CD4-positive, alpha-beta T cell treated with Interleukin-2 at 100 ng/mL for 4 hours (primary cell): ENCODE results near the gene SAMD4A.
A peak's percentile ranks its signal among the peaks of the same experiment; 100 is the strongest.

Experiments used
- DNase-seq: peaks from one replicate; pipeline ENCODE4 v3.0.0-alpha.2; 2020; ENCODE audit warnings: low spot score

The SAMD4A gene

DNA sequence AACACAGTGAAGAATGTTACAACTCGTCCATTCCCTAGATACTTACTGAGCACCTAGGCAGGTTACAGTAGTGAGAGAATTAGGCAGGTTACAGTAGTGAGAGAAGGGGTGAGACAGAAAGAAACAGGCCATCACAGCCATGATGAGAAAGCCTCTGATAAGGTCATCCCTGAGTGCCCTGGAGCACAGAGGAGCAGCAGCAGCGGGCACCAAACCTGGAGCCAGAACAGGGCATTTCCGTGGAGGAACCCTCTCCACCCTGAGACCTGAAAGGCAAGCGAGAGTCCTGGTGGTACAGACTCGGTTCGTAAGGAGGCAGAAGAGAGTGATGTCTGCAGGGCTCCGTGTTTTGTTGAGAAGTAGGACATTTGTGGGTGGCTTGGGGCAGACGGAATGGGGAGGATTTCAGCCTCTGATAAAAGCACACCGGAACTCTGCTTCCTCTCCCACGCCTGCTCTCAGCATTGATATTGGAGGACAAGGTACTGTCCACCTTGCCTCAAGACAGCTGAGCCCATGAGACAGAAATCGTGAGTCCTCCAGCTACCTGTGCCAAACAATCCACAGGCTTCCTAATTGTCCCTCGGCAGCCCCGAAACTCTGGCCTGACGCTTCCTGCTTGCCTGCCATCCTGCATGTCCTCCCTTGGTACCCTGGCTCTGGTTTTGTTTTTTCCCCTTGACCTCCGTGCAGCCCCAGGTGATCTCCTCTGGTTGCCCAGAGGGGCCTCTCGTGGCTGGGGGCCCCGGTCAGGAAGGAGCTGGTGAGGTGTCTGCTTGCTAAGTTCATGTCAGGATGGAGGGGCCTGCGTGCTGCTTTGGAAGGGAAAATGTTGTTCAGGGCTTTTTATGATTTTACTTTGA, 199.6 kb downstream of the SAMD4A start:
- no peak for DNase-seq

DNA sequence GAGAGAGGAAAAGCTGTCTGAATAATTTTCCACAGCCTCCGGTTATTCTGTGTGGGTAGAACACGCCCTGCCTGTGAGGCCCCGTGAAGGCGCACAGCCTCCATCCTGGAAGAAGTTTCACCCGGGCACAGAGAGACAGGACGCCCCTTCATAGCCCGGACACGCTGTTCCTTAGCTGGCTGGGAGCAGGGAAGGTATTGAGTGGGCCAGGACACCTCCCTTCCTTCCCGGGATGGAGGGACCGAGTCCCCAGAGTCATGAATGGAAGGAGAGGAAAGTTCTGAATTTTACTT, 200.2 kb downstream of the SAMD4A start:
- no peak for DNase-seq

DNA sequence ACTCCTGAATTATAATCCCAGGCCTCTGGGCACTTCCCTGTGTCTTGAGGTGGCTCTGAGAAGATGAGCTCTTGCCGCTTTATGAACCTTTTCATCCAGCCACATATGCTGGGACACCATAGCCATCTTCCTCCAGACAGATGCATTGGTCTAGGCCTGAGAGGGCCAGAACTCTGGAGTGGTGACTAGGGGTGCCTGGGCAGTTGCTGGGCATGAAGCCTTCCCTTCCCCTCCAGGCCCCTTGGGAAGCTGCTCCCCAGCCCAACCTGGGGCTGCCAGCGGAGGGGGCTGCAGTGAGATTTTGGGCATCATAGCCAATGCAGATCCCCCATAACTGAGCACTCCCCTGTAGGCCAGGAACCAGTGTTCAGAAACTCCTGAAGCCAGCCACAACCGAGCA, 200.5 kb downstream of the SAMD4A start:
- no peak for DNase-seq

DNA sequence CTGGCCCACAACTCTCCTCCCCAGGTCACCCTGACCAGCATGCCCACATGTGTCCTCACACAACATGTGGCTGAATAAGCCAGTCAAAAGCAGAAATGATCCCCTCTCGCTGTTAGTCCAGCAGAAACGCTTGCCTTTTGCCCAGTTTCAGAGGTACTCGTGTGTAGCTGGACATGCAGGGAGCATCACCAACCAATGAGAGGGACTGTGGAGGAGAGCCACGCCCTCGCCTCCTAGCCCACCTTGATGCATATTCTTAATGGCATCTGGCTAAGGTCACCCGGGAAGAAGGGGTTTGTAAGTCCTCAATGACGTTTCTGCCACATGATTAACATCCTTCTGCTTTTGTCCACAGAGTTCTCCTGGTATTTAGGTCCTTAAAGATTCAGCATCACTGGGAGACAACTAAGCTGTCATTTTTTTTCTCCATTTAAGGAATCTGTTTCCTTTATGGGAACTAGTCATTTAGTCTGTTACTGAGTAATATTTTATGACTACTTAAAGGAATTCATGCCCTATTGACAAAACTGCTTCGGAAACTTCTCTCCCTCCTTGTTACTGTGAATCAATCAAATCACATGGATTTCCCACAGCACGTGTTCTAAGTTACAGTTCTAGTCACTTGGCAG, 201.7 kb downstream of the SAMD4A start:
- DNase-seq = no peak

DNA sequence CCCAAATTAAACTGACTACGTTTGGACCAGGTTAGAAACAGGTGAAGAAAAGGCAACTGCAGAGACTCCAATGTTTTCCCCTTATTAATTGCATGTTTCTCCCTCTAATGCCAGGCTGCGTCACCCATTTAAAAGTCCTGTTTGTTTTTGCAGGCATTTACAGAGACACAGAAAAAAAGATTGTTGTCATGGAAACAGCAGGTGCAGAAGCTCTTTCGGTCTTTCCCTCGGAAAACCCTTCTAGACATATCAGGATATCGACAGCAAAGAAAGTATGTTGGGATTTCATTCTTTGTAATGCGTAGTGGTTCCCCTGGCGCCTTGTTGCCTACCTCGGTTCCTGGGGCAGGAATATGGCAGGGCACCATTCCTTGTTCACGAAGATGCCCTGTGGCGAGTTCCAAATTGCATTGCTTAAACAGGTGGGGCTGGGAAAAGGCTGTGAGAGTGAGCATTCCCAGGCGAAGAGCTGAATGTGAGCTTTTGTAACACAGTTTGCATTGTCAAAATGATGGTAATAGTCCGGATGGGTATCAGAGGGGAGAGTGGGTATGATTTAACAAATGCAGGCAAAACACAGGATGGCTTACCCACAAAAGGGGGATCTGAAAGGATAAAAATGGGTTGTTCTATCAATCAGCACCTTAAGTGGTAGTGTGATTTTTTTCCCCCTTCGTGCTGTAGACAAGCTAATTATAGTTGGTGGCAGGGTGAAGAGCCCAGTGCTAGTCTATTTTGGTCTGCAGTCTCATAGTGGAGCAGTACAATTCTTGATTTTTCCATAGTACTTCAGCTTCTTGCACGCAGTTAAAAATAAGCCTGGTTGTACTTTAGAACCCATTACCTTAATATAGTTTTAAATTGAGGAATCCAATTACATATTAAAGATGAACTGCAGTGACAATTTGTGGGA, 203.3 kb downstream of the SAMD4A start:
- no peak for DNase-seq

DNA sequence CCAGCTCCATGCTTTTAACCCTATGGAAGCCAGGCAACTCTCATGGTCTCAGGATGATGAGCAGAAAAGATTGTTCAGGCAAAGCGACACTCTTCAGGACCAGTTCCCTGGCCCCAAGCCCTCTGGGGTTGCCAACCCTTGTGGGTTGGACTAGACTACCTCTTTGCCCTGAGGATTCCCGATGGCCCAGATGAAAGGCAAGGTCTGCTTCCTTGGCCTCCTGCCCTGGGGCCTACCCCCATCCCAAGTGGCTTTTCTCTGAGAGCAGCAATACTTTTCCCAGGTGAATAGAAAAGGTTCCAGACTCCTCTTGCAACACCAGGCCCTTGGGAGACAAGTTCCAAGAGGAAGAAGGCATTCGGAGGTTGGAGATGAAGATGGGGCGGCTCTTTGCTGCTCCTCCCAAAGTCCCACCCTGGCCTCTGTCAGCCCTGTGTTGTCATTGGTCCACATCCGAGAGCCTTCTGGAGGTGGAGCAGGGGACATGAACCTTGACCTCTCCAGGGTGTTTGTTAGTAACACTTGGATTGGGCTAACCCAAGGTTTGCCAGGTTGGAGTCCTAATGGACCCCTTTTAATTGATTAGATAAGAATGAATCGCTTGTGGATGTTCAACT, 204.6 kb downstream of the SAMD4A start:
- DNase-seq = no peak

DNA sequence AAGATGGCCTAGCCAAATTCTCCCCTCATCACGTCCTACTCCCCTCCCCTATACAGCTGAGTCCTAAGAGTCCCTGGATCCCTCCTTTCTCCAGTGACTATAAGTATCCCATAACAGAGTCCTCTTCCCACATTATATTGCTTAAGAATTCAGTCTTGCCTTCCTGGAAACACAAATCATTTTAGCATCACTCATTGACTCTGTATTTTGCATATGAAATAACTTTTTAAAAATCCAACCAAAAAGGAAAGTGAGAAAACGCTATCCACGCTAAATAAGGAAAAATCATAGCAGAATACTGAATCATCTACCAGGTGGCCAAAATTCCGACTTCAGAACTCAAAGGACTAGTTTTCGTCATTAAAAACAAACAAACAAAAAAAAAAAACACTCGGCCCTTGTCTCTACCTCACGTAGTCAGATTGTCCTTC, 205.5 kb downstream of the SAMD4A start:
- DNase-seq = no peak

DNA sequence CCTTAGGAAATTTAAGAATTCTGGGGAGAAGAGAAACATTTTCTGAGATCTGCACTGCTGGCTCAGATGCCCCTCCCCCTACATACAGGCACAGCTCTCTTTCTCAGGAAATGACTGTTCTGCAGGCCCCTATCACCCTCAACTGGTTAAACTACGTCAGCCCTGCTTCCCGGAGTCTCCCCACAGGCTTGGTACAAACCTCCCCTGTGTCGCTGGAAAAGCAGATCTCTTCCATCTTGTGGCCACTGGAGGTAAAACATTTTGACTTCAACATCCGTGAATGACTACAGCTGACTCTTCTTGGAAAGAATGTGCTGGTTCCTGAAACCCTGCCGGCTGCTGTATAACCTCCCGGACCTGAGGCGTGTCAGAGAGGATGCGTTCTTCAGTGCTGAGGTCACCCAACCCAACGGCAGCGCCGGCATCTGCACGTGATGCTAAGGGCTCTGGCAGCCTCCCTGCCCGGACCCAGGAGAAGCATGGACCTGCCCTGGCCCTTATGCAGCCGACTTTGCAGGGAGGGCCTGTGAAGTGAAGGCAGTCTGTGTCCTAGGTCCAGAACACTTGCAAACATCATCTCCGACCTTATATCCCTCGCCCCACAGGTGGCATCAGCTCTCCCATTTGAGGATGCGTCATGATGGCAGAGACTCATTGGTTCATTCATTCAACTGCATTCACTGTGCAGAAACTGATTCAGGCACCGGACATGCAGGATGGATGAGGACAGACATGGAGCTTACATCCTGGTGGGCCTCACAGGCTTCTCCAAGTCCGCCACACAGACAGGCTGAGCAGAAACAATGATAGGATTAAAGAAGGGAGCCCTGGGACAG, 206.5 kb downstream of the SAMD4A start:
- peak; percentile 81 for DNase-seq

DNA sequence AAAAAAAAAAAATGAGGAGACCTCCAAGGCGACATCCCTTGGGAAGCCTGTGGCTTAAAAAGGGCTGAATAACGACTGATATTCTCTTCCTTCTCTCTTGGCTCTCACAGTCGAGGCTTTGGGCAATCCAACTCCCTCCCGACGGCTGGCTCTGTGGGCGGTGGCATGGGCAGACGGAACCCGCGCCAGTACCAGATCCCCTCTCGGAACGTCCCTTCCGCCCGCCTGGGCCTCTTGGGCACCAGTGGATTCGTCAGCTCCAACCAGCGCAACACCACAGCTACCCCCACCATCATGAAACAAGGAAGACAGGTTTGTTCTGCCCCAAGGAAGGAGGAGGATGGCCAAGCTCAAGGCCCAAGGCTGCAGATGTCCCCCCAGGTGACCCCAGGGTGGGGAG, 207.9 kb downstream of the SAMD4A start:
- DNase-seq = no peak

DNA sequence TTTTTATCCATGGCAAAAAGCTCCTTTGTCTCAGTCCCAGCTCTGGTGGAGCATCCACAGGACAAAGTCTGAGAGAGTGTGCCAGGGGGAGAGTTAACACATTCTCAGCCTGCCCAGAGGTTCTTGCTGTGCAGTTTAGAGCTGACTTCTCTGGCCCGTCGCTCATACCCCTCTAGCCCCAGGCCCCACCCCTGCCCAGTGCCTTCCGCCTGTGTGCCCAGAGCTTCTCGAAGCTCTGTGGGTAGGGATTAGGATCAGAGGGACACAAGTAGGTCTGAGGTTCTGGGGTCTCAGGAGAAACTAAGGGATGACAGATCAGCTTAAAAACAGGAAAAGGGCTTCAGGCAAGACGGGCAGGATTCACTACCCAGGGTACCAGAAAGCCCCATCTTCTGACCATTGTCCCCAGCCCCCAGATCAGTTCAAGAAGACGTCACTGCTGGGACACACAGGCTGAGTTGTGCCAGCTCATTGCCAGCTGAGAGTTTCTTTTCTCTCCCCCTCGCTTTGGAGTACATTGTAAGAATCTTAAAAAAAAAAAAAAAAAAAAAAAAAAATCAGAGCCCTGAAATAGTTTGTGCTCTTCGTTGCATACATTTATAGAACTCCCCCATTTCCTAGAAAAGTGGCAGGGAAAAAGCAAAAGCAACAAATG, 208.7 kb downstream of the SAMD4A start:
- no peak for DNase-seq

DNA sequence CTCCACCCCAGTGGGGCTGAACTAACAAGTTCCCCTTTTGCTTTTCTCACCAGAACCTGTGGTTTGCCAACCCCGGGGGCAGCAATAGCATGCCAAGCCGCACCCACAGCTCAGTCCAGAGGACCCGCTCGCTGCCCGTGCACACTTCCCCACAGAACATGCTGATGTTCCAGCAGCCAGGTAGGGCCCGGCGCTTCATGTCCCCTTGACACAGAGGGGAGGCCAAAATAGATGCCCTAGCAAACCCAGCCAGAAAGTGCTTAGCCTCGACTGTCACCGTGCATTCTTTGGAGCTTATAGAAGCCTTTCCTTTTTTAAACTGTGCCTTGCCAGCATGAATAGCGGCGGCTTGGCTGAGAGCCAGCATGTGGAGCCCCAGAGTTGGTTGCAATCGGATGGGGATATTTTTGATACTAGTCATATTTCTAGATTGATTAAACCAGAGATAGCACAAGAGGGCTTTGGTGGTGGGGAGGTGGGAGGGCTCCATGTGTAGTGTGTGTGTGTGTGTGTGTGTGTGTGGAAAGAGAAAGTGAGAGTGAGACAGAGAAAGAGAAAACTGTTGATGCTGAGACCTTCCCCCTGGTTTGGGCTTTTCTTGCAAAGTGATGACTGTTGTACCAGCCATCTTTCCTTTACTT, 209.6 kb downstream of the SAMD4A start:
- DNase-seq = peak; percentile 31

DNA sequence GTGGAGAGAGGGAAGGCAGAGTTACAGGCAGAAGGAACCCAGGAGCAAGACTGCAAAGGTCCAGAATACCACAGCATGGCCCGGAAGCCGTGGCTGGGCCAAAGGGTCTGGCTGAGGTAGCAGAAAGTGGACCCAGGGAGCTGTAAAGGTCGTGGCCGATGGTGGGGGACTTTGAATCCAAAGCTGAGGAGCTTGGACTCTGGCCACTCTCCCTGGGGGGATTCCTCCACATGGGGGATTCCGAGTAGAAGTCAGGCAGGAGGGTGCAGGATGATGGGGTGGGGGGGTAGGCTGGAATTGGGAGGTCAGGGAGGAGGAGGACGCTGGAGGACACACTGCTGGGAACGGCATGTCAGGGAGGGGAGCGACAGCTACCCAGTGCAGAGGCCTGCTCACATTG, 210.5 kb downstream of the SAMD4A start:
- no peak for DNase-seq

DNA sequence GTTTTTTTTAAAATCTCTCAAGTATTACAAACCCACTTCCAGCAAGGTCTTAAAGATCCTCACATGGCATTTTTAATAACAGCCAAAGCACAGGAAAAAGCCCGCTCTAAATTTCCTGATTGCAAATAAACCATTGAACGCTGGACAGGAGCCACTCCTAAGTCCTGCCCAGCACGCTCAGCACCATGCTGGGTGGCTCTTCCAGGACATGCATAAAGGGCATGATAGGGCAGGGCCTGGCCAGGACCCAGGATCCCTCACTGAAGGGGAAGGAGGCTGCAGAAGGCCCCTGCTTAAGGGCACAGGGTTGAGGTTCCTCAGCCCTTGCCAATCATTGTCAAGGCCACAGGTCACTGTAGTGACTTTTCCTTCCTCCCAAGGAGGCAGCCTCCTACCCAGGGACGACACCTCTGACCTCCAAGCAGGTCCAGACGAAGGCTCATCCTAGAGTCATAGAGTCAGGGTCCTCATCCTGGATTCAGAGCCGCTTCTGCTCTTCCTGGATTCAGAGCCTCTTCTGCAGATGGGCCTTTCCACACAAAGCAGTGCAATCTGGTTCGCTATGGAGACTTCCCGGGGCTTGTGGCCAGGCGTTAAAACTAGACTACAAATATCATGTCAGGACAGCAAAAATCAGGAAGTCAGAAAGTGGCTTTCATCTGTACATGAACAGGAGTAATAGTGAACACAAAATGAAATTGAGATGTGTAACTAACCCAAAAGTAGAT, 211.9 kb downstream of the SAMD4A start:
- no peak for DNase-seq

DNA sequence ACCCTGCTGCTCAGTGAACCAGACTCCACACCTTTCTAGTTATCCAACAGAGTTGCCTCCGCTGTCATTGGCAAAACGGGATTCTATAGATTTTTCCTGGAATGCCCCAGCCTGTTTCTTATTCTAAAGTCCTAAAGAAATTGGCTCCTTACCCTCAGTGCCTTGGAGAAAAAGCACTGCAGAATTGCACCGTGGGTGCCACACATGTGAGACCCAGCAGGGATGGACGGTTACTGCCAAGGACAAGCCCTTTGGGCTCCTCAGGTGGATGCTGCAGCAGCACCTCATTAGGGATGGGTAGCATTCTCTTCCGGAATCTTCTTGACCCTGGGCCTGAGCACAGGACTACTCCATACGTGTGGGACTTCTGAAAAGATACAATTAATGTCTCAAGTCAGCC, 214.2 kb downstream of the SAMD4A start:
- no peak for DNase-seq

DNA sequence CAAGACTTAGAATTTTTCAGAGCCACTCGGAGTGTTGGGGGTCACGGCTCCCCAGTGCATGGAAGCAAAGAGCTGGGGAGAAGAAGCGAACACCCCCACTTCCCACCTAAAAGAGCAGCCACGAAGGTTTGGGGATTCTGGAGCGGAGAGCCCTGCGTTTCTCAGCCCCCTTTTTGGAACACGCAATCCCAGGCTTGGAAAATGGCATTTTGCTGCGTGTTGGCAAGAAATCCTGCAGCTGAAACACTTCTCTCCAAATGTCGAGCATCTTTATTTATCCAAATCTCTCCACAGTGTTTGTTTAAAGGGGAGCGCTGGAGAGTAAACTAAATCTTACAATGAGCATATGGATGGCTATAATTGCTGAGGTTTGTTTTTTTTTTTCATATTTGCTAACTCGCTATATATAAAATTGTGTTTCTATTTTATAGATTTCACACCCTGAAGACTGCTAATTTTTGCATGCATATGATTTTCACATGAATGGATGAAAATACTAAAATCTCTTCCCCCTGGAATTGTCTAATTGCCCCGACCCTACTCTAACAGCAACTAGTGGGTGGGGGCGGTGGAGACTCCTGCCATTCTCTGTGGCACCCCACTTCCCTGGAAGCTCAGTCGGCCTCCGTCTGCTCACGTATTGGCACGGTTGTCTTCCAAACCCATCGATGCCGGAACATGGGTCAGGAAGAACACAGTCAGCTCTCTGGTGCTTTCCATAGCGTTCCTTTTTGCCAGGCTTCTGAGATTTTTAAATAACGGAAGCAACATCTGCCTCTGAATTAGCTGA, 215.2 kb downstream of the SAMD4A start:
- no peak for DNase-seq

DNA sequence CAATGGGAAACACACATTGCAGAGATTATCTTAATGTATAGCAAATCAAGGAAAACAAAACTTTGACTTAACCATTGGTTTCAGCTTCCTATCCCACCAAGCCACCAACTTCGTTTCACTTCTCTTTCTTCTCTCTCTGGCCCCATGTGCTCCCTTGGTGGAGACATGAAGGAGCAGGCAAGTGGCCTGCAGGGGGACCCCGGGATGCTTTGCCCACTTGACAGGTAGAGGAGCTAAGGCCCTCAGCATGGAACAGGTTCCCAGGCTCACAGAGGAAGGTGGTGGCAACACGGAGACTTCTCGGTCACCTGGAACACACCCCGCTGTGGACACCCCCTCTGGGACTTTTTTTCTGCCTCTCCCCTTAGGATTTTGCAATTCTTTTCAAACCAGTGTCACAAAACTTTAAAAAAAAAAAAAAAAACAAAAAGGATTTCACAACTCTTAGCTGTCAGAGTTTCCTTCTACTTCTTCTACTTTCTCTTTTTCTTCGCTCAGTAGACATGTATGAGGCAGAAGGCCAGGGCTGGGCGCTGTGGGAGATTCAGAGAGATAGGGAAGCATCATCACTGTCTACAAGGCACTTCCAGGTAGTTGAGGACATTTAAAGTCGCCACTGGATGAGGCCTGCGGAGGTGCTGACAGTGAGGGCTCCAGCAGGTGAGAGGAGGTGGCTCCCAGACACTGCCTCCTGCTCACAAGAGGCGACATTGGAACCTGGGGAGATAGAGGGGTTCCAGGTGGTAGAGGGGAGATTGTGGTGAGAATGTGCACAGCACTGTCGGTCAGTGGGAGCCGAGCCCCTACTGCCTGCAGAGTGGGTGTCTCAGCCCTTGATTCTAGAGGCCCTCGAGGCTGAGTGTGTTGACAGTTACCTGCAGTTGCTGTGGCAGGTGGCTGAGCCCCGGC, 216.1 kb downstream of the SAMD4A start:
- no peak for DNase-seq

DNA sequence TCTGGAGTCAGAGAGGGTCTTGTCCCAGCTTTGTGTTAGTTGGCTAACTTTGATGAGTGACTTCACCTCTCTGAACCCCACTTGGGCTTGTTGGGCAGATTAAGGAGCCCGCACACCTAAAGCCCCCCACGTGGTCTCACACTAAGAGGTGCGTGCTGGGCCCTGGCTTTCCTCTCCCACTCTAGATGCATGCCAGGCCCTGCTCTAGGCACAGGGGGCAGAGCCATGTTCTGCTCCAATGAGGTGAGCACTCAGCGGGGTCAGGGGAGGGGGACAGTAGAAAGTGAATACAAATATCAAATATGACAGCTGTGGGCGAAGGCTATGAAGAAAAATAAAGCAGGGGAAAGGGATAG, 216.7 kb downstream of the SAMD4A start:
- DNase-seq = no peak

DNA sequence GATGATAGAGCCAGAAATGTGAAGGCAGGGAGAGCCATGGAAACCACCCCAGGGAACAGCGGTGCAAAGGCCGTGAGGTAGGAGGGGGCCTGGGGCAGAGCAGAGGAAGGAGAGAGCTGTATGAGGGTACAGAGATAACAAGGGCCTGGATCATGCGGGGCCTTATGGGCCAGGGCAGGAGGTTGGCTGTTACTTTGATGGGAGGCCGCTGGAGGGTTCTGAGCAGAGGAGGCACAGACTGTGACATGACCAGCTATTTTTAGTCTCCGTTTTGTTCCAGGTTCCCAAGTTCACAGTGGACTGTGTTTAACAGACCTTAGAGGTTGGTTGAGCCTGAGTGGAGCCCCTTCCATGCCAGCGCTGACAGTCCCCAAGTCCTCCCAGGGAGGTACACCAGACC, 217.1 kb downstream of the SAMD4A start:
- no peak for DNase-seq
